NAMALWA (cell line): Measurements from ENCODE around the gene HES1.
"Not testable (repeated sequence)": the region's sequence is repeated elsewhere in the genome, so short reads cannot be mapped to it uniquely, and the experiment has no call there.

Experiments used
- DNase-seq: peaks from one replicate; pipeline ENCODE4 v3.0.0-alpha.2; 2015; ENCODE audit warnings: low spot score

HES1 gene

GRCh38 chr3:194128202-194128918, 7.6 kb upstream of the HES1 start:
- DNase-seq: no peak

- DNase-seq: not testable (repeated sequence)
Observed at GRCh38 chr3:194128919-194129295, 7.0 kb upstream of the HES1 start.

- no peak for DNase-seq
Observed at GRCh38 chr3:194129581-194130133, 6.3 kb upstream of the HES1 start.

GRCh38 chr3:194130188-194130587, 5.8 kb upstream of the HES1 start:
- no peak for DNase-seq

- DNase-seq: peak; percentile 81
Observed at GRCh38 chr3:194130807-194131589, 5.0 kb upstream of the HES1 start.

- peak; percentile 28 for DNase-seq
Observed at GRCh38 chr3:194132465-194133286, 3.3 kb upstream of the HES1 start.

- DNase-seq: peak; percentile 51
Observed at GRCh38 chr3:194133661-194134230, 2.2 kb upstream of the HES1 start.

- peak; percentile 68 for DNase-seq
Observed at GRCh38 chr3:194134231-194134756, 1.7 kb upstream of the HES1 start.

GRCh38 chr3:194134757-194135515, 1.0 kb upstream of the HES1 start:
- peak; percentile 94 for DNase-seq

GRCh38 chr3:194135516-194135805, 487 bp upstream of the HES1 start:
- DNase-seq: no peak

- DNase-seq: peak; percentile 63
Observed at GRCh38 chr3:194136519-194137007, 615 bp downstream of the HES1 start.

- peak; percentile 62 for DNase-seq
Observed at GRCh38 chr3:194137008-194137505, 1.1 kb downstream of the HES1 start.

GRCh38 chr3:194137506-194138474, 1.8 kb downstream of the HES1 start:
- peak; percentile 83 for DNase-seq

- DNase-seq: no peak
Observed at GRCh38 chr3:194138732-194139070, 2.8 kb downstream of the HES1 start.

- DNase-seq: peak; percentile 45
Observed at GRCh38 chr3:194139071-194139813, 3.3 kb downstream of the HES1 start.

GRCh38 chr3:194139814-194140391, 4.0 kb downstream of the HES1 start:
- DNase-seq: no peak

GRCh38 chr3:194140520-194141414, 4.8 kb downstream of the HES1 start:
- no peak for DNase-seq
